Measurements from ENCODE around the gene NAALADL2. TPM values are rescaled to one million over a fixed set of nuclear protein-coding genes. Genes with fewer than 3 reads are reported as not detected.

NAALADL2 gene
- total RNA-seq, 2 donors from 2014 or later = 6.2 to 14.5 TPM

DNA sequence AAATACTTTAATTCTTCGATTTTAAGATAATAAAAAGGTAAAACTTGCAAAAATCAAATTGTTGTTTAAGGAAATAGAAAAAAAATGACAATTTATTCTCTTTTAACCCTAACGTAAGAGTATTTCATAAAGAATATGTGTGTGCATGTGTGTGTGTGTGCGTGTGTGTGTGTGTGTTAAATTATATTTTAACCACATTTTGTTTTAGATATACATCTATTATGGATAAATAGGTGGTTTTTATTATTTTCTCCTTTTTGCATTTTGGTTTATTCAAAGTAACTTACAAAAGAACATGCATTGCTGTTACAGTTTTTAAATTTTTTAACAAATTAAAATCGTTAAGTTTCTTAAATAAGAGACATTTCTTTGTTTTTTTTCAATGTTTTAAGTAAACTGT lies 414.4 kb downstream of the NAALADL2 start:
- Histone ChIP-seq H3K27ac (no peak overlapping the region), H3K4me3 (no peak overlapping the region), H3K4me1 (no peaks in the 10 kb centered on the region), H3K36me3 (replicated peaks in 1 of 2; ENCODE audit: insufficient read depth in 1 of 2, low read depth in 2 of 2) (no peaks in the 10 kb centered on the region), H3K9me3 (no peaks in the 10 kb centered on the region), H3K27me3 (no peaks in the 10 kb centered on the region)
- DNase-seq (no peak), ATAC-seq (no peak)
- TF ChIP-seq, protein P1, sequence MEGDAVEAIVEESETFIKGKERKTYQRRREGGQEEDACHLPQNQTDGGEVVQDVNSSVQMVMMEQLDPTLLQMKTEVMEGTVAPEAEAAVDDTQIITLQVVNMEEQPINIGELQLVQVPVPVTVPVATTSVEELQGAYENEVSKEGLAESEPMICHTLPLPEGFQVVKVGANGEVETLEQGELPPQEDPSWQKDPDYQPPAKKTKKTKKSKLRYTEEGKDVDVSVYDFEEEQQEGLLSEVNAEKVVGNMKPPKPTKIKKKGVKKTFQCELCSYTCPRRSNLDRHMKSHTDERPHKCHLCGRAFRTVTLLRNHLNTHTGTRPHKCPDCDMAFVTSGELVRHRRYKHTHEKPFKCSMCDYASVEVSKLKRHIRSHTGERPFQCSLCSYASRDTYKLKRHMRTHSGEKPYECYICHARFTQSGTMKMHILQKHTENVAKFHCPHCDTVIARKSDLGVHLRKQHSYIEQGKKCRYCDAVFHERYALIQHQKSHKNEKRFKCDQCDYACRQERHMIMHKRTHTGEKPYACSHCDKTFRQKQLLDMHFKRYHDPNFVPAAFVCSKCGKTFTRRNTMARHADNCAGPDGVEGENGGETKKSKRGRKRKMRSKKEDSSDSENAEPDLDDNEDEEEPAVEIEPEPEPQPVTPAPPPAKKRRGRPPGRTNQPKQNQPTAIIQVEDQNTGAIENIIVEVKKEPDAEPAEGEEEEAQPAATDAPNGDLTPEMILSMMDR (IDR thresholded peaks at IDR 0.05) = no peak
- TF ChIP-seq POLR2A (IDR thresholded peaks at IDR 0.05) = no peak
- WGBS, 2 donors = 69 to 80% methylated on average over 4 of the region's 4 CpGs
- intact Hi-C loops (cut with DNase I) = no loop called here

DNA sequence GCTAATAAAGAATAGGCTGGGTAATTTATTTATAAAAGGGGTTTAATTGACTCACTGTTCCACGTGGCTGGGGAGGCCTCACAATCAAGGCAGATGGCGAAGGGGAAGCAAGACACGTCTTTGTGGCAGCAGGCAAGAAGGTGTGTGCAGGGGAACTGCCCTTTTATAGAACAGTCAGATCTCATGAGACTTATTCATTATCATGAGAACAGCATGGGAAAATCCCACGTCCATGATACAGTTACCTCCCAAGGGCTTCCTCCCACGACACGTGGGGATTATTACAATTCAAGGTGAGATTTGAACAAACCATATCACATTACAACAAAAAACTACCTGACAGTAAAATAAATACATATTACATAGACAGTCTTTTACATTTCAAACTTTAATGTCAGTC lies 414.9 kb downstream of the NAALADL2 start:
- Histone ChIP-seq H3K9me3 (no peaks in the 10 kb centered on the region), H3K4me3 (no peak overlapping the region), H3K4me1 (no peaks in the 10 kb centered on the region), H3K36me3 (replicated peaks in 1 of 2; ENCODE audit: insufficient read depth in 1 of 2, low read depth in 2 of 2) (no peaks in the 10 kb centered on the region), H3K27me3 (no peaks in the 10 kb centered on the region), H3K27ac (no peak overlapping the region)
- ATAC-seq = no peak
- TF ChIP-seq, protein P1 (IDR thresholded peaks at IDR 0.05) = no peak
- TF ChIP-seq POLR2A (IDR thresholded peaks at IDR 0.05) = no peak
- WGBS, 2 donors = 60 to 61% methylated on average over 6 of the region's 6 CpGs
- intact Hi-C loops (cut with DNase I) = no loop called here
- no peak for DNase-seq

DNA sequence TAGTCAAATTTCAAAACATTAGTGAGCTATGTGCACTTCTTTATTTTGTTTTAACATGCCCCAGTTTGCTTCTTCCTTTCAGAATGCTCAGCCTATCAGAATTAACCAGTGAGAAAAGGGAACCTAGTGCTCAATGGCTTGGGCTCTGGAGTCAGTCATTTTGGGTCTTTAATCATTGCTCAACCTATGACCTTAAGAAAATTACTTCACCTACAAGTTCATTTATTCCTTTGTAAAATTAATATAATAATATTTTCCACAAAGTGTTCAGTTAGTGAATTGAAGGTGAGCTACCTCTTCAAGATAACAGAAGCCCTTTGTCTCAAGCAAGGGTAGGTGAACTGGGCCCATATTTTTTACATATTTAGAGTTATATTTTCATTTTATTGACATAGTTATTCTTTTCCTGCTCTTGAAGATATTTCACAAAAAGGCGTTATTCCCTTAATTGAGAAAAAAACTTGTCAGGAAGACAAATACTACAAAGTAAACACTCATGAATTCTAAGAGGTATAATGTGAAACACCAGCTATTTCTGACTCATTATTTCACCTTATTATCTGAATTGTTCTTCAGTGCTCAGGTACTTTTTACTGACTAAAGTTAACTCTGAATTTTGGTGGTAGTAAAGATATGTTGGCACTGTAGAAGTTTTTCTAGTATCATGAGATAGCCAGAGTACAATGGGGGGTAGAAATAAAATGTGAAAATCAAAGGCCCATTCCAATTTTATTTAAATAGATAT lies 415.5 kb downstream of the NAALADL2 start:
- H3K4me3 ChIP-seq = no peak overlapping the region
- no peak for DNase-seq
- no peak for TF ChIP-seq POLR2A (IDR thresholded peaks at IDR 0.05)
- TF ChIP-seq, protein P1 (IDR thresholded peaks at IDR 0.05) = no peak
- 32 to 55% methylated on average over 1 of the region's 1 CpG for WGBS, 2 donors
- no peak for ATAC-seq
- no peak overlapping the region for H3K27ac ChIP-seq
- H3K4me1 ChIP-seq = no peaks in the 10 kb centered on the region
- intact Hi-C loops (cut with DNase I) = no loop called here
- no peaks in the 10 kb centered on the region for H3K36me3 ChIP-seq (replicated peaks in 1 of 2; ENCODE audit: insufficient read depth in 1 of 2, low read depth in 2 of 2)
- no peaks in the 10 kb centered on the region for H3K27me3 ChIP-seq
- H3K9me3 ChIP-seq = no peaks in the 10 kb centered on the region

DNA sequence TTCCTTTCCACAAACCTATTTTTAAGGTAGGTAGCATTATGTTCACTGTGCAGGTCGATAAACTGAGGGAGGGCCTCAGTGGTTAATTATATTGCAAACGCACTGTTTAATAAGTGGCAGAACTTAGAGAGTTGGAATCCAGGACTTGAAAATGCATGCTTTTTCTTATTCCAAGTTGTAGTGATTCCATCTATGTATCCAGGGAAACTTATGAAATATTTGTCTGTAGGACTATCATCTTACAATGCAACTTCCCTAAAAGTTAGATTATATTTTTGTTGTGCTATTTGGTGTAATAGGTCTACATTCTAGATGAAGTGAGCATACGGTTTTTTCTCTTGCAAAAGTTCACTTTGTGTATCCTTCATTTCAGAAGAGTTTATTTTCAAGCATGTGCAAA lies 419.5 kb downstream of the NAALADL2 start:
- Histone ChIP-seq H3K36me3 (replicated peaks in 1 of 2; ENCODE audit: insufficient read depth in 1 of 2, low read depth in 2 of 2) (no peaks in the 10 kb centered on the region), H3K27ac (no peak overlapping the region), H3K9me3 (no peaks in the 10 kb centered on the region), H3K4me1 (no peaks in the 10 kb centered on the region), H3K27me3 (no peaks in the 10 kb centered on the region), H3K4me3 (no peak overlapping the region)
- WGBS, 2 donors = 62 to 66% methylated on average over 3 of the region's 3 CpGs
- ATAC-seq = no peak
- no peak for TF ChIP-seq POLR2A (IDR thresholded peaks at IDR 0.05)
- TF ChIP-seq, protein P1 (IDR thresholded peaks at IDR 0.05) = no peak
- intact Hi-C loops (cut with DNase I) = no loop called here
- no peak for DNase-seq

DNA sequence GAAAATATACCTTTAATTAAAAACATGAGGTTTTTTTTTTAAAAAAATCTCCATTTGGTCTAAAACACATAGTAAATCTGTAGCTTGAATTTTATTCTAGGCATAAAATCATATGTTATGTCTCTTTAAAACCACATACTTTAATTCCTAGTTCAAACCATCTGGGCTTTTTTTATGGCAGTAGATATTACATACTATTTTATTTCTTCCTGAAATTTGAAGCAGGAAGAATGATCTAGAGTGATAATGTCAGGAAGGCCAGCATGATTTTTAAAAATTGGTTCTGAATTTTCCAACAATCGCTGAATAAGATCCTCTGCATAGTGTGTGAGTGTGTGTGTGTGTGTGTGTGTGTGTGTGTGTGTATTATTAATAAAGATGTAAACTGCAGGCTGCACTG lies 420.3 kb downstream of the NAALADL2 start:
- DNase-seq (no peak), ATAC-seq (no peak)
- no peaks in the 10 kb centered on the region for H3K4me1 ChIP-seq
- no peaks in the 10 kb centered on the region for H3K36me3 ChIP-seq (replicated peaks in 1 of 2; ENCODE audit: insufficient read depth in 1 of 2, low read depth in 2 of 2)
- intact Hi-C loops (cut with DNase I) = no loop called here
- no peak overlapping the region for H3K27ac ChIP-seq
- no peaks in the 10 kb centered on the region for H3K27me3 ChIP-seq
- 64 to 74% methylated on average over 1 of the region's 1 CpG for WGBS, 2 donors
- H3K4me3 ChIP-seq = no peak overlapping the region
- no peak for TF ChIP-seq POLR2A (IDR thresholded peaks at IDR 0.05)
- TF ChIP-seq, protein P1 (IDR thresholded peaks at IDR 0.05) = no peak
- H3K9me3 ChIP-seq = no peaks in the 10 kb centered on the region

All from body of pancreas (tissue), 4 donors.